Upper lobe of left lung (tissue), 6 donors: ENCODE data around the gene EIF4G2. TPM values are rescaled to one million over a fixed set of nuclear protein-coding genes. Genes with fewer than 3 reads are reported as not detected.

Source experiments
- ATAC-seq, 2 donors: fragments of 200-7000 bp; cut with Tn5 transposase; one replicate each; pipeline ENCODE4 v1.9.1; 2022; ENCODE audit warnings: mild to moderate bottlenecking in 2 of 2, moderate library complexity in 2 of 2; ENCODE audit not compliant: low FRiP score in 2 of 2
- DNase-seq, 2 donors: peaks; one replicate each; pipeline ENCODE4 v3.0.0-alpha.2; 2019 to 2020
- H3K27ac ChIP-seq, 4 donors: fragments of 200-600 bp; sonication (generic); one replicate each; pipeline ENCODE4 v1.5.1; 2016 to 2019
- H3K27me3 ChIP-seq, 4 donors: fragments of 200-600 bp; sonication (generic); one replicate each; pipeline ENCODE4 v1.5.1; 2017 to 2019
- H3K36me3 ChIP-seq, 4 donors: fragments of 200-600 bp; sonication (generic); one replicate each; pipeline ENCODE4 v1.5.1; 2016 to 2019
- H3K4me1 ChIP-seq, 4 donors: fragments of 200-600 bp; sonication (generic); one replicate each; pipeline ENCODE4 v1.5.1; 2018 to 2019
- H3K4me3 ChIP-seq, 4 donors: fragments of 200-600 bp; sonication (generic); one replicate each; pipeline ENCODE4 v1.5.1; 2017 to 2019; ENCODE audit warnings: mild to moderate bottlenecking in 2 of 4, moderate library complexity in 1 of 4
- H3K9me3 ChIP-seq, 4 donors: fragments of 200-600 bp; sonication (generic); one replicate each; pipeline ENCODE4 v1.5.1; 2018 to 2019
- CTCF ChIP-seq, 6 experiments: fragments of 450-650 bp in 4 of 6; fragments of 200-600 bp in 2 of 6; sonication (generic) in 2 of 6; IDR thresholded peaks; one replicate each; pipeline ENCODE4 v1.5.1; 2016 to 2019; ENCODE audit warnings: antibody characterized with exemption in 6 of 6
- EP300 ChIP-seq, 4 donors: sonication (generic); formaldehyde crosslinking; IDR thresholded peaks; one replicate each; pipeline ENCODE4 v1.5.1; 2017; ENCODE audit warnings: antibody characterized with exemption in 4 of 4, control low read depth in 2 of 4
- POLR2A ChIP-seq, 4 donors: fragments of 450-650 bp; IDR thresholded peaks; one replicate each; pipeline ENCODE4 v1.5.1; 2016 to 2017; ENCODE audit warnings: antibody characterized with exemption in 4 of 4, mild to moderate bottlenecking in 2 of 4
- POLR2AphosphoS5 ChIP-seq, 2 donors: sonication (generic); formaldehyde crosslinking; IDR thresholded peaks; one replicate each; pipeline ENCODE4 v1.5.1; 2017; ENCODE audit warnings: antibody characterized with exemption in 2 of 2
- WGBS, 2 donors: methylation state at CpG; one replicate each; pipeline ENCODE4 v1.1.5; 2017 to 2018; 5-methylcytosine and 5-hydroxymethylcytosine counted together
- total RNA-seq, 6 donors: library from RNA; depleted of rRNA in 4 of 6; stranded (reverse); fragments of >200 nt in 4 of 6; gene quantifications; one replicate each; pipeline versions ENCODE4 v1.1.0 to v1.2.1, GENCODE V29; 2016 to 2021
- donor health status: DM: no; HTN: no; CAD: no; lungs with moderate emphysema.
- donor health status: DM: no; HTN: yes; CAD: no; lungs with severe emphysema.

The EIF4G2 gene
- total RNA-seq, 6 donors from 2014 or later: 249 to 1,049 (median 632) TPM

GRCh38 chr11:10797531-10797930 lies 11.2 kb downstream of the EIF4G2 start:
- Histone ChIP-seq H3K4me1 (peaks cover 4 to 29% (median 27%) of the 10 kb centered on the region in 4 donors), H3K27ac (peak overlapping the region in 2 of 4 donors; percentile 1 to 37), H3K27me3 (no peaks in the 10 kb centered on the region), H3K4me3 (no peak overlapping the region), H3K9me3 (no peaks in the 10 kb centered on the region), H3K36me3 (peaks cover 61 to 72% (median 65%) of the 10 kb centered on the region in 4 donors)
- no peak for ATAC-seq
- 59 to 68% methylated on average over 3 of the region's 3 CpGs for WGBS, 2 donors
- DNase-seq: no peak
- TF ChIP-seq POLR2AphosphoS5 (IDR thresholded peaks at IDR 0.05): peak in 1 of 2 donors; percentile 35
- no peak for TF ChIP-seq EP300 (IDR thresholded peaks at IDR 0.05)
- no peak for TF ChIP-seq CTCF (IDR thresholded peaks at IDR 0.05)
- TF ChIP-seq POLR2A (IDR thresholded peaks at IDR 0.05): no peak

- 75 to 87% methylated on average over 2 of the region's 2 CpGs for WGBS, 2 donors
- no peak overlapping the region for H3K4me3 ChIP-seq
- TF ChIP-seq POLR2A (IDR thresholded peaks at IDR 0.05) (no peak), CTCF (IDR thresholded peaks at IDR 0.05) (no peak), EP300 (IDR thresholded peaks at IDR 0.05) (no peak), POLR2AphosphoS5 (IDR thresholded peaks at IDR 0.05) (no peak)
- no peaks in the 10 kb centered on the region for H3K27me3 ChIP-seq
- peaks cover 8 to 33% (median 26%) of the 10 kb centered on the region in 4 donors for H3K4me1 ChIP-seq
- ATAC-seq (no peak), DNase-seq (no peak)
- H3K27ac ChIP-seq: peak overlapping the region in 2 of 4 donors; percentile 1 to 3
- no peaks in the 10 kb centered on the region for H3K9me3 ChIP-seq
- H3K36me3 ChIP-seq: peaks cover 56 to 67% (median 60%) of the 10 kb centered on the region in 4 donors
Measured at GRCh38 chr11:10797001-10797400, 11.7 kb downstream of the EIF4G2 start.

- Histone ChIP-seq H3K36me3 (peaks cover 48 to 59% (median 51%) of the 10 kb centered on the region in 4 donors), H3K27me3 (no peaks in the 10 kb centered on the region), H3K9me3 (no peaks in the 10 kb centered on the region), H3K4me1 (peaks cover 8 to 31% (median 25%) of the 10 kb centered on the region in 4 donors), H3K27ac (no peak overlapping the region), H3K4me3 (no peak overlapping the region)
- DNase-seq: no peak
- WGBS, 2 donors: 77 to 87% methylated on average over 2 of the region's 2 CpGs
- ATAC-seq: no peak
- TF ChIP-seq POLR2A (IDR thresholded peaks at IDR 0.05) (peak in 1 of 4 donors; percentile 20), POLR2AphosphoS5 (IDR thresholded peaks at IDR 0.05) (no peak), EP300 (IDR thresholded peaks at IDR 0.05) (no peak)
Measured at GRCh38 chr11:10796191-10796590, 12.5 kb downstream of the EIF4G2 start.

DNA sequence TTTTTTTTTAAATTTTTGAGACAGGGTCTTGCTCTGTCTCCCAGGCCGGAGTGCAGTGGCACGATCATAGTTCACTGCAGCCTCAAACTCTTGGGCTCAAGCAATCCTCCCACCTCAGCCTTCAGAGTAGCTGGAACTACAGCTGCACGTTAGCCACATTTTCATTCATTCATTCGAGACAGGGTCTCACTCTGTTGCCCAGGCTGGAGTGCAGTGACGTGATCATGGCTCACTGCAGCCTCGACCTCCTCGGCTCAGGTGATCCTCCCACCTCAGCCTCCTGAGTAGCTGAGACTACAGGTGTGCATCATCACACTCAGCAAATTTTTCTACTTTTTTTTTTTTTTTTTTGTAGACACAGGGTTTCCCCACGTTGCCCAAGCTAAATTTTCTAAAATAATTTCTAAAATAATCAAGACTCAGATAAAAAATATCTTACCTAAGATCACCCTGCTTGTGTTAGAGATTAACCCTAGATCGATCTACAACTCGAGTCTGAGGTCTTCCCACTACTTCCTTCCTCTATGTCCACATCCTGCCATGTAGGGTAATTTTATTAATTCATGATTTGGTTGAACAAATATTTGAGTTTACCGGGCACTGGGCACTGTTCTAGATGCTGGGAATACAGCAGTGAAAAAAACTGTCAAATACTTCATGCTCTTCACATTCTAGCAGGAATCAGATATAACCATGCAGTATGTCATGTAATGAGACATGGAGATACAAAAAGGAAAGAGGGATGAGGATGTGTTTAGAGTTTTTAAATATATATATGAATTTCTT lies 15.1 kb downstream of the EIF4G2 start:
- DNase-seq (no peak), ATAC-seq (no peak)
- no peak for TF ChIP-seq POLR2A (IDR thresholded peaks at IDR 0.05)
- peaks cover 8 to 20% (median 19%) of the 10 kb centered on the region in 4 donors for H3K4me1 ChIP-seq
- no peaks in the 10 kb centered on the region for H3K27me3 ChIP-seq
- no peaks in the 10 kb centered on the region for H3K9me3 ChIP-seq
- peaks cover 23 to 34% (median 26%) of the 10 kb centered on the region in 4 donors for H3K36me3 ChIP-seq
- H3K4me3 ChIP-seq: no peak overlapping the region
- WGBS, 2 donors: 58 to 63% methylated on average over 11 of the region's 11 CpGs
- no peak overlapping the region for H3K27ac ChIP-seq

DNA sequence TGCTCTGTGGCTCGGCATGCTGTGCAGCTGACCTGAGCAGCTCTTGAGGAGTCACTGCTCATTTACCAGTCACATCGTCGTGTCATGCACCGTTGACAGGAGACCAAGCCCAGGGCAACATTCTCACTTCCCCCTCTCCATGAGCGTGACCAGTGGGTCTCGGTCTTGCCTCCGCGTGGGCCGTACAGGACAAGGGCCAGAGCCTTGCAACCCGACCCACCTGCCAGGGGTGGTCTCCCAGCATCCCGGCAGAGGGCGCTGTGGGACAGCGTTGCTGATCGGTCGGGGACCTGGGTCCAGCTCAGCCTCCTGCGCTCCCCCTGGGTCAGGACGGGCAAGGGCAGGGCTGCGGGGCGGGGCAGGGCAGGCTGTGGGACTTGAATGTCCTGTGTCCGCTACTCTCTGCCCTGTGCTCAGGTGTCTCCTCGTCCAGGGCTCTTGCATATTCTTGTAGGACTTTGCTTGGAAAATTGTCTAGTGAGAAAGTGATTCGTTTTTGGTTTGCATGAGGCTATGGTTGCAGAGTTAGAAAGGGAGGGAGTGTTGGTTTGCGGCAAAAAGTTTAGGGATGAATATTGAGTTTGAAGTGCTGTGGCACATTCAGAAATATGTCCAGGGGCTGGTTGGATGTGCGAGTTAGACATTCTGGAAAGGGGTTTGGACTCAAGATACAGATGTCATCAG lies 16.2 kb downstream of the EIF4G2 start:
- no peak overlapping the region for H3K4me3 ChIP-seq
- TF ChIP-seq CTCF (IDR thresholded peaks at IDR 0.05) (peak; percentile 92 to 98 (median 94)), POLR2A (IDR thresholded peaks at IDR 0.05) (no peak)
- no peak overlapping the region for H3K27ac ChIP-seq
- 13 to 14% methylated on average over 6 to 22 of the region's 24 CpGs for WGBS, 2 donors
- H3K27me3 ChIP-seq: no peaks in the 10 kb centered on the region
- no peaks in the 10 kb centered on the region for H3K9me3 ChIP-seq
- DNase-seq (peak; percentile 92 to 94), ATAC-seq (peak; percentile 94 to 96)
- H3K4me1 ChIP-seq: peaks cover 8 to 12% (median 10%) of the 10 kb centered on the region in 4 donors
- H3K36me3 ChIP-seq: peaks cover 12 to 22% (median 15%) of the 10 kb centered on the region in 4 donors
